Activated T-cell treated with anti-CD3 and anti-CD28 coated beads for 1 hour (primary cell): Measurements from ENCODE around the gene SMARCA4.
"Not testable (repeated sequence)": the region's sequence is repeated elsewhere in the genome, so short reads cannot be mapped to it uniquely, and the experiment has no call there.

Source experiments
- DNase-seq: peaks from one replicate; pipeline ENCODE4 v3.0.0-alpha.2; 2020; ENCODE audit warnings: low read depth

The SMARCA4 gene

GRCh38 chr19:11098327-11098726, 137.5 kb downstream of the SMARCA4 start:
- DNase-seq: no peak

- DNase-seq: no peak
Observed at GRCh38 chr19:11098861-11099260, 138.0 kb downstream of the SMARCA4 start.

- DNase-seq: no peak
Observed at GRCh38 chr19:11100049-11100448, 139.2 kb downstream of the SMARCA4 start.

DNA sequence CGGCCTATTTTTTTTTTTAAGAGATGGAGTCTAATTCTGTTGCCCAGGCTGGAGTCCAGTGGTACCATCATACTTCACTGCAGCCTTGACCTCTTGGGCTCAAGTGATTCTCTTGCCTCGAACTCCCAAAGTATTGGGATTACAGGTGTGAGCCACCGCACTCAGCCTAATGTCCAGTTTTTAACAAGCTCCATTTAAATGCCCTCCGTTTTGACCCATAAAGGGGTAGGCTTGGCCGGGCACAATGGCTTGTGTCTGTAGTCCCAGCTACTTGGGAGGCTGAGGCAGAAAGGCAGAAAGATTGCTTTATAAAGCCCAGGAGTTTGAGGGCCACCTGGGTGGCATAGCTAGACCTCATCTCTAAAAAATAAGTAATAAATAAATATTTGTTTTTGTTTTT, 140.2 kb downstream of the SMARCA4 start:
- DNase-seq: no peak

- no peak for DNase-seq
Observed at GRCh38 chr19:11102944-11103343, 142.1 kb downstream of the SMARCA4 start.

DNA sequence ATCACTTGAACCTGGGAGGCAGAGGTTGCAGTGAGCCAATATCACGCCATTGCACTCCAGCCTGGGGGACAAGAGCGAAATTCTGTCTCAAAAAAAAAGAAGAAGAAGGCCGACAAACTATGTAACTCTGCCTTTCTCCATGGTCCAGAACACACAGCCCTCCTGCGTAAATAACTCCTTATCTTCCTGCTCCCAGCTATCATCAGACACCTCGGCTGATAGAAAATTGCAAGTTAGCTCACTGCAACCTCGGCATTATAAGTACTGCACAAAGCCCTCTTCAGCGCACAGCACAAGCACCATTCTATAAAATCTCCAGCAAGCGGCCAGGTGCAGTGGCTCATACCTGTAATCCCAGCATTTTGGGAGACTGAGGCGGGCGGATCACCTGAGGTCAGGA, 142.8 kb downstream of the SMARCA4 start:
- not testable (repeated sequence) for DNase-seq

- no peak for DNase-seq
Observed at GRCh38 chr19:11105014-11105636, 144.3 kb downstream of the SMARCA4 start.

GRCh38 chr19:11106477-11106876, 145.6 kb downstream of the SMARCA4 start:
- DNase-seq: no peak

DNA sequence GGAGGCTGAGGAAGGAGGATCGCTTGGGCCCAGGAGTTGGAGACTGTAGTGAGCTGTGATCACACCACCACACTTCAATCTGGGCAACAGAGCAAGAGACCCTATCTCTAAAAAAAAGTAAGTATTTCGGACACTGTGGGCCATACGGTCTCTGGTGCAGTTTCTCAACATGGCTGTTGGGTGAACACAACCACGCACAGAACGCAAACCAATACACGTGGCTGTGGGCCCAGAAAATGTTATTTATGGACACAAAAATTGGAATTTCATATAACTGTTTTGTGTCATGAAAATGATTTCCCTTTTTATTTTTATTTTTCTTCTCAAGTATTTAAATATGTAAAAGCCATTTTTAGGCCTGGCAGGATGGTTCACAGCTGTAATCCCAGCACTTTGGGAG, 147.9 kb downstream of the SMARCA4 start:
- DNase-seq: no peak

GRCh38 chr19:11111117-11111770, 150.4 kb downstream of the SMARCA4 start:
- DNase-seq: no peak

DNA sequence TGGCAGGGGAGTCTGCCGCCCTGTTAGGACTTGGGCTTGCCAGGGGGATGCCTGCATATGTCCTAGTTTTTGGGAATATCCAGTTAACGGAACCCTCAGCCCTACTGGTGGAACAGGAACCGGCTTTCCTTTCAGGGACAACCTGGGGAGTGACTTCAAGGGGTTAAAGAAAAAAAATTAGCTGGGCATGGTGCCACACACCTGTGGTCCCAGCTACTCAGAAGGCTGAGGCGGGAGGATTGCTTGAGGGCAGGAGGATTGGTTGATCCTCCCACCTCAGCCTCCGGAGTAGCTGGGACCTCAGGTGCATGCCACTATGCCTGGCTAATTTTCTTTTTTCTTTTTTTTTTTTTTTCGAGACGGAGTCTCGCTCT, 150.9 kb downstream of the SMARCA4 start:
- DNase-seq: no peak
